Endothelial cell of umbilical vein (primary cell): ENCODE data around the gene ZNF684.

Experiments
- EZH2 ChIP-seq: IDR thresholded peaks from 2 replicates; pipeline ENCODE4 v1.6.1; 2012; ENCODE audit warnings: borderline replicate concordance, low read depth, mild to moderate bottlenecking, moderate library complexity, low read length, inconsistent platforms; ENCODE audit not compliant: severe bottlenecking
- POLR2A ChIP-seq: IDR thresholded peaks from 2 replicates; pipeline ENCODE4 v1.6.1; 2012; ENCODE audit warnings: low read depth, mild to moderate bottlenecking, control low read depth, low read length
- TF ChIP-seq, protein P1 (sequence below), 2 donors: IDR thresholded peaks; 1 replicate in 1 of 2; 2 replicates in 1 of 2; pipeline ENCODE4 v1.5.1; 2011; ENCODE audit warnings: low read length in 2 of 2, mild to moderate bottlenecking in 2 of 2, moderate library complexity in 2 of 2, control low read depth in 1 of 2, inconsistent platforms in 1 of 2, low read depth in 1 of 2; ENCODE audit not compliant: insufficient read depth in 1 of 2; ENCODE audit errors: extremely low read depth in 1 of 2

- peak; percentile 91 for TF ChIP-seq POLR2A
- TF ChIP-seq EZH2 = no peak
- TF ChIP-seq, protein P1, sequence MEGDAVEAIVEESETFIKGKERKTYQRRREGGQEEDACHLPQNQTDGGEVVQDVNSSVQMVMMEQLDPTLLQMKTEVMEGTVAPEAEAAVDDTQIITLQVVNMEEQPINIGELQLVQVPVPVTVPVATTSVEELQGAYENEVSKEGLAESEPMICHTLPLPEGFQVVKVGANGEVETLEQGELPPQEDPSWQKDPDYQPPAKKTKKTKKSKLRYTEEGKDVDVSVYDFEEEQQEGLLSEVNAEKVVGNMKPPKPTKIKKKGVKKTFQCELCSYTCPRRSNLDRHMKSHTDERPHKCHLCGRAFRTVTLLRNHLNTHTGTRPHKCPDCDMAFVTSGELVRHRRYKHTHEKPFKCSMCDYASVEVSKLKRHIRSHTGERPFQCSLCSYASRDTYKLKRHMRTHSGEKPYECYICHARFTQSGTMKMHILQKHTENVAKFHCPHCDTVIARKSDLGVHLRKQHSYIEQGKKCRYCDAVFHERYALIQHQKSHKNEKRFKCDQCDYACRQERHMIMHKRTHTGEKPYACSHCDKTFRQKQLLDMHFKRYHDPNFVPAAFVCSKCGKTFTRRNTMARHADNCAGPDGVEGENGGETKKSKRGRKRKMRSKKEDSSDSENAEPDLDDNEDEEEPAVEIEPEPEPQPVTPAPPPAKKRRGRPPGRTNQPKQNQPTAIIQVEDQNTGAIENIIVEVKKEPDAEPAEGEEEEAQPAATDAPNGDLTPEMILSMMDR (IDR thresholded peaks at IDR 0.05; ENCODE audit: extremely low read depth in 1 of 2, insufficient read depth in 1 of 2, low read depth in 1 of 2, low read length in 2 of 2) = no peak
These were observed 22.8 kb upstream of the ZNF684 start, which contains the start of gene EXO5 for GRCh38 chr1:40508375-40509341.
